ENCODE data around the gene PLA2G6. TPM values are rescaled to one million over a fixed set of nuclear protein-coding genes. Genes with fewer than 3 reads are reported as not detected.
A peak's percentile ranks its signal among the peaks of the same experiment; 100 is the strongest.
"Not testable (repeated sequence)": the region's sequence is repeated elsewhere in the genome, so short reads cannot be mapped to it uniquely, and the experiment has no call there.

The PLA2G6 gene
- total RNA-seq, 1 experiment from 2014 or later = 6.0 TPM

DNA sequence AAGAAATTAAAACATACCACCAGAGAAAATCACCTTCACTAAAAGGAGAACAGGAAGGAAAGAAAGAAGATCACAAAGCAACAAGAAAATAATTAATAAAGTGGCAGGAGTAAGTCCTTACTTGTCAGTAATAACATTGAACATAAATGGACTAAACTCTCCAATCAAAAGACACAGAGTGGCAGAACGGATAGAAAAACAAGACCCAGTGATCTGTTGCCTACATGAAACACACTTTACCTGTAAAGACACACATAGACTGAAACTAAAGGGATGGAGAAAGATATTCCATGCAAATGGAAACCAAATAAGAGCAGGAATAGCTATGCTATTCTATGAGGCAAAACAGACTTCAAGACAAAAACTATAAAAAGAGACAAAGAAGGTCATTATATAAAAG is 25.9 kb downstream of the PLA2G6 start:
- Histone ChIP-seq H3K79me2 (ENCODE audit: low read length) (no peaks in the 10 kb centered on the region), H3K4me2 (ENCODE audit: low read length) (no peak overlapping the region), H2AFZ (ENCODE audit: low read length) (no peak overlapping the region), H3K27ac (ENCODE audit: low read length) (no peak overlapping the region), H4K20me1 (ENCODE audit: low read length) (no peaks in the 10 kb centered on the region), H3K9me3 (ENCODE audit: low read length) (no peaks in the 10 kb centered on the region), H3K9me2 (replicated peaks; ENCODE audit: low read length) (no peaks in the 10 kb centered on the region), H3K9ac (ENCODE audit: low read length) (no peak overlapping the region), H3K4me3 (ENCODE audit: low read length) (no peak overlapping the region), H3K36me3 (ENCODE audit: low read depth, low read length) (no peaks in the 10 kb centered on the region), H3K4me1 (ENCODE audit: insufficient read depth, low read length) (no peaks in the 10 kb centered on the region), H3F3A (ENCODE audit: low read length, unreplicated experiment) (no peaks in the 10 kb centered on the region), H3K27me3 (ENCODE audit: low read length) (no peaks in the 10 kb centered on the region)
- CTCF ChIA-PET = no interaction called here
- no peak for TF ChIP-seq EZH2 (IDR thresholded peaks at IDR 0.05; ENCODE audit: low read length, unreplicated experiment)
- TF ChIP-seq EZH2phosphoT487 (IDR thresholded peaks at IDR 0.05; ENCODE audit: borderline replicate concordance, low read length) = no peak
- TF ChIP-seq CTCF (conservative IDR thresholded peaks at IDR 0.05; ENCODE audit: low read depth, low read length) = no peak
- intact Hi-C loops (cut with micrococcal nuclease) = no loop called here
- no peak for DNase-seq
- POLR2A ChIA-PET (ENCODE audit: unreplicated experiment) = no interaction called here
- no peak for ATAC-seq
- BruUV-seq (replicated peaks) = no TSS peak

- CTCF ChIA-PET; H3K4me1 ChIP-seq (ENCODE audit: insufficient read depth, low read length); H3K9ac ChIP-seq (ENCODE audit: low read length); H3K9me3 ChIP-seq (ENCODE audit: low read length); ATAC-seq; H3K4me3 ChIP-seq (ENCODE audit: low read length); intact Hi-C loops (cut with micrococcal nuclease); H4K20me1 ChIP-seq (ENCODE audit: low read length); H3K36me3 ChIP-seq (ENCODE audit: low read depth, low read length); POLR2A ChIA-PET (ENCODE audit: unreplicated experiment); BruUV-seq (replicated peaks); H3K4me2 ChIP-seq (ENCODE audit: low read length); H3K9me2 ChIP-seq (replicated peaks; ENCODE audit: low read length); H2AFZ ChIP-seq (ENCODE audit: low read length); H3K27ac ChIP-seq (ENCODE audit: low read length); DNase-seq; H3K79me2 ChIP-seq (ENCODE audit: low read length); H3K27me3 ChIP-seq (ENCODE audit: low read length); H3F3A ChIP-seq (ENCODE audit: low read length, unreplicated experiment): not testable (repeated sequence)
Observed at GRCh38 chr22:38154563-38154915, 27.1 kb downstream of the PLA2G6 start.

DNA sequence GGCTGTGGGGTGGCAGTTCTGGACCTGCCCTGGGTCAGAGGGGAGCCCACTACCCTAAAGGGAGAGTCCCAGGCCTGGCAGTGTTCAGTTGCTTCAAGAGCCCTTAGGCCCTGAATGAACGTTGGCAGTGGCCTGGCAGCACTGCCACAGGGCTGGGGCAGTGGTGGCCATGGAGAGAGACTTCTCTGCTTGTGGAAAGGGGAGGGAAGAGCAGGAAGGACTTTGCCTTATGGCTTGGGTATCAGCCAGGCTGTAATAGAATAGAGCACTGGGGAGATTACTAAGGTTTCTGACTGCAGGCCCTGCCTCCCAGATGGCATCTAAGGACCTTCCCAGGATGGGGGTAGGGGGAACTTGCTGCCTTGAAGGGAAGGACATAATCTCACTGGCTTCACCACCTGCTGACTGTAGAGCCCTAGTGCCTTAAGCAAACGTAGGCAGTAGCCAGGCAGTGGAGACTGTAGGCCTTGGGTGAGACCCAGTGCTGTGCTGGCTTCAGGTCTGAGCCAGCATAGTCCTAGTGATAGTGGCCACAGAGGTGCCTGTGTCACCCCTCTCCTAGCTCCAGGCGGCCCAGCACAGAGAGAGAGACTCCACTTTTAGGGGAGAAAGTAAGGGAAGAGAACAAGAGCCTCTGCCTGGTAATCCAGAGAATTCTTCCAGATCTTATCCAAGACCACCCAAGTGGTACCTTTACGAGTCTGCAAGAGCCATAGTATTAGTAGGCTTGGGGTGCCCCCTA is 27.6 kb downstream of the PLA2G6 start:
- intact Hi-C loops (cut with micrococcal nuclease) = no loop called here
- CTCF ChIA-PET = no interaction called here

More for the DNA sequence above, 27.6 kb downstream of the PLA2G6 start:
- Histone ChIP-seq H2AFZ (ENCODE audit: low read length) (no peak overlapping the region), H3K9me3 (ENCODE audit: low read length) (no peaks in the 10 kb centered on the region), H3K9me2 (replicated peaks; ENCODE audit: low read length) (no peaks in the 10 kb centered on the region), H3K27me3 (ENCODE audit: low read length) (no peaks in the 10 kb centered on the region), H3K27ac (ENCODE audit: low read length) (no peak overlapping the region), H3K36me3 (ENCODE audit: low read depth, low read length) (no peaks in the 10 kb centered on the region), H3K4me3 (ENCODE audit: low read length) (no peak overlapping the region), H3K9ac (ENCODE audit: low read length) (no peak overlapping the region), H3F3A (ENCODE audit: low read length, unreplicated experiment) (no peaks in the 10 kb centered on the region), H3K79me2 (ENCODE audit: low read length) (no peaks in the 10 kb centered on the region), H4K20me1 (ENCODE audit: low read length) (no peaks in the 10 kb centered on the region), H3K4me2 (ENCODE audit: low read length) (no peak overlapping the region), H3K4me1 (ENCODE audit: insufficient read depth, low read length) (no peaks in the 10 kb centered on the region)
- no TSS peak for BruUV-seq (replicated peaks)
- no peak for TF ChIP-seq EZH2phosphoT487 (IDR thresholded peaks at IDR 0.05; ENCODE audit: borderline replicate concordance, low read length)
- 0 out of 2 replicates have a peak, but pooled peaks have one; percentile 15 for TF ChIP-seq CTCF (conservative IDR thresholded peaks at IDR 0.05; ENCODE audit: low read depth, low read length)
- no peak for TF ChIP-seq EZH2 (IDR thresholded peaks at IDR 0.05; ENCODE audit: low read length, unreplicated experiment)
- ATAC-seq (no peak), DNase-seq (no peak)
- POLR2A ChIA-PET (ENCODE audit: unreplicated experiment) = no interaction called here

All from PC-3 (cell line).